IMR-90 (cell line): ENCODE results near the gene HMG20A.

ENCODE experiments used
- CHD1 ChIP-seq: IDR thresholded peaks from 2 replicates; pipeline ENCODE4 v1.6.1; 2012; ENCODE audit warnings: low read depth, low read length, improper control_type of control experiment
- FOS ChIP-seq: fragments of 150-350 bp; IDR thresholded peaks from 2 replicates; pipeline ENCODE4 v1.6.1; 2016; ENCODE audit warnings: low read depth, low read length
- MAFK ChIP-seq: IDR thresholded peaks from 2 replicates; pipeline ENCODE4 v1.6.1; 2012; ENCODE audit warnings: low read depth, low read length, improper control_type of control experiment
- MAZ ChIP-seq: IDR thresholded peaks from 2 replicates; pipeline ENCODE4 v1.6.1; 2012; ENCODE audit warnings: low read depth, mild to moderate bottlenecking, low read length, improper control_type of control experiment, moderate library complexity, borderline replicate concordance
- MXI1 ChIP-seq: IDR thresholded peaks from 2 replicates; pipeline ENCODE4 v1.6.1; 2012; ENCODE audit warnings: low read depth, mild to moderate bottlenecking, low read length, moderate library complexity, borderline replicate concordance
- NFE2L2 ChIP-seq: fragments of 150-350 bp; IDR thresholded peaks from 2 replicates; pipeline ENCODE4 v1.6.1; 2016; ENCODE audit warnings: low read depth, mild to moderate bottlenecking, low read length
- POLR2A ChIP-seq: IDR thresholded peaks from 2 replicates; pipeline ENCODE4 v1.6.1; 2012; ENCODE audit warnings: mild to moderate bottlenecking, low read depth, low read length
- RAD21 ChIP-seq: IDR thresholded peaks from 2 replicates; pipeline ENCODE4 v1.6.1; 2012; ENCODE audit warnings: low read length, improper control_type of control experiment
- RCOR1 ChIP-seq: IDR thresholded peaks from 2 replicates; pipeline ENCODE4 v1.6.1; 2012; ENCODE audit warnings: mild to moderate bottlenecking, low read length, improper control_type of control experiment; ENCODE audit not compliant: insufficient replicate concordance
- RFX5 ChIP-seq: IDR thresholded peaks from 2 replicates; pipeline ENCODE4 v1.8.0; 2012; ENCODE audit warnings: low read depth, mild to moderate bottlenecking, low read length, moderate library complexity
- TF ChIP-seq, protein P1 (sequence below): conservative IDR thresholded peaks from 2 replicates; pipeline ENCODE4 v1.5.1; 2012; ENCODE audit warnings: mild to moderate bottlenecking, low read depth, low read length, improper control_type of control experiment
- TF ChIP-seq, protein P2 (sequence below): fragments of 150-350 bp; IDR thresholded peaks from 2 replicates; pipeline ENCODE4 v1.6.1; 2016; ENCODE audit warnings: low read depth, mild to moderate bottlenecking, low read length, moderate library complexity, borderline replicate concordance
- TF ChIP-seq, protein P3 (sequence below): fragments of 150-350 bp; IDR thresholded peaks from 2 replicates; pipeline ENCODE4 v1.6.1; 2017; ENCODE audit warnings: mild to moderate bottlenecking, antibody characterized with exemption, low read length, low read depth

DNA sequence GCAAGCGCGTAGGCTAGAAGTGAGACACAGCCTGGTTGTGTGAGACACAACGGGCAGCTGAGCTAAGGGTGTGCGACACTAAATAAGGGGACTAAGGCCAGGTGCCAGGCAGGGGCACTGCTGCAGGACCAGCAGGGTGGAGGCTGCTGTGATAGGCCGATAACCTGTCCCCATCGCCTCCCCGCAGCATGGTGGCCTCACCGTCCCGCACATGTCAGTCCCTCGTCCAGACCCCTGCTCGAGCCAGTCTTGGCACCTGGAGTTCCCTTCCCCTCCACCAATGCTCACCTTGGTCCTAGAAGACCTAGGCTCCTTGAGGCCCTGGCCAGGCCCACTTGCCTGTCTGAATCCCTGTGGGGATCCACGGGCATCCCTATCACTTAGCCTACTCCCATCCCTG, 96.1 kb downstream of the HMG20A start:
- TF ChIP-seq, protein P1, sequence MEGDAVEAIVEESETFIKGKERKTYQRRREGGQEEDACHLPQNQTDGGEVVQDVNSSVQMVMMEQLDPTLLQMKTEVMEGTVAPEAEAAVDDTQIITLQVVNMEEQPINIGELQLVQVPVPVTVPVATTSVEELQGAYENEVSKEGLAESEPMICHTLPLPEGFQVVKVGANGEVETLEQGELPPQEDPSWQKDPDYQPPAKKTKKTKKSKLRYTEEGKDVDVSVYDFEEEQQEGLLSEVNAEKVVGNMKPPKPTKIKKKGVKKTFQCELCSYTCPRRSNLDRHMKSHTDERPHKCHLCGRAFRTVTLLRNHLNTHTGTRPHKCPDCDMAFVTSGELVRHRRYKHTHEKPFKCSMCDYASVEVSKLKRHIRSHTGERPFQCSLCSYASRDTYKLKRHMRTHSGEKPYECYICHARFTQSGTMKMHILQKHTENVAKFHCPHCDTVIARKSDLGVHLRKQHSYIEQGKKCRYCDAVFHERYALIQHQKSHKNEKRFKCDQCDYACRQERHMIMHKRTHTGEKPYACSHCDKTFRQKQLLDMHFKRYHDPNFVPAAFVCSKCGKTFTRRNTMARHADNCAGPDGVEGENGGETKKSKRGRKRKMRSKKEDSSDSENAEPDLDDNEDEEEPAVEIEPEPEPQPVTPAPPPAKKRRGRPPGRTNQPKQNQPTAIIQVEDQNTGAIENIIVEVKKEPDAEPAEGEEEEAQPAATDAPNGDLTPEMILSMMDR = no peak
- TF ChIP-seq POLR2A (no peak), MAFK (no peak), MXI1 (no peak), RCOR1 (no peak), RAD21 (no peak), RFX5 (no peak), NFE2L2 (no peak), CHD1 (no peak), MAZ (no peak), FOS (no peak)
- TF ChIP-seq, protein P2, sequence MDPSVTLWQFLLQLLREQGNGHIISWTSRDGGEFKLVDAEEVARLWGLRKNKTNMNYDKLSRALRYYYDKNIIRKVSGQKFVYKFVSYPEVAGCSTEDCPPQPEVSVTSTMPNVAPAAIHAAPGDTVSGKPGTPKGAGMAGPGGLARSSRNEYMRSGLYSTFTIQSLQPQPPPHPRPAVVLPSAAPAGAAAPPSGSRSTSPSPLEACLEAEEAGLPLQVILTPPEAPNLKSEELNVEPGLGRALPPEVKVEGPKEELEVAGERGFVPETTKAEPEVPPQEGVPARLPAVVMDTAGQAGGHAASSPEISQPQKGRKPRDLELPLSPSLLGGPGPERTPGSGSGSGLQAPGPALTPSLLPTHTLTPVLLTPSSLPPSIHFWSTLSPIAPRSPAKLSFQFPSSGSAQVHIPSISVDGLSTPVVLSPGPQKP = no peak
- TF ChIP-seq, protein P3, sequence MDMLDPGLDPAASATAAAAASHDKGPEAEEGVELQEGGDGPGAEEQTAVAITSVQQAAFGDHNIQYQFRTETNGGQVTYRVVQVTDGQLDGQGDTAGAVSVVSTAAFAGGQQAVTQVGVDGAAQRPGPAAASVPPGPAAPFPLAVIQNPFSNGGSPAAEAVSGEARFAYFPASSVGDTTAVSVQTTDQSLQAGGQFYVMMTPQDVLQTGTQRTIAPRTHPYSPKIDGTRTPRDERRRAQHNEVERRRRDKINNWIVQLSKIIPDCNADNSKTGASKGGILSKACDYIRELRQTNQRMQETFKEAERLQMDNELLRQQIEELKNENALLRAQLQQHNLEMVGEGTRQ = no peak
